Stimulated activated CD8-positive, alpha-beta memory T cell treated with anti-CD3 and anti-CD28 coated beads, Interleukin-12 subunit alpha, Interleukin-12 subunit beta, amount 100 ng/mL, for 24 hours (primary cell): ENCODE measurements around the gene FAM135A.
"Not testable (repeated sequence)": the region's sequence is repeated elsewhere in the genome, so short reads cannot be mapped to it uniquely, and the experiment has no call there.

Experiments used
- DNase-seq: peaks from one replicate; pipeline ENCODE4 v3.0.0-alpha.2; 2020; ENCODE audit errors: extremely low read depth

The FAM135A gene

GRCh38 chr6:70396796-70397729 lies 16.2 kb upstream of the FAM135A start:
- no peak for DNase-seq

- DNase-seq, result no peak
These were observed 14.3 kb upstream of the FAM135A start for GRCh38 chr6:70398783-70399728.

DNA sequence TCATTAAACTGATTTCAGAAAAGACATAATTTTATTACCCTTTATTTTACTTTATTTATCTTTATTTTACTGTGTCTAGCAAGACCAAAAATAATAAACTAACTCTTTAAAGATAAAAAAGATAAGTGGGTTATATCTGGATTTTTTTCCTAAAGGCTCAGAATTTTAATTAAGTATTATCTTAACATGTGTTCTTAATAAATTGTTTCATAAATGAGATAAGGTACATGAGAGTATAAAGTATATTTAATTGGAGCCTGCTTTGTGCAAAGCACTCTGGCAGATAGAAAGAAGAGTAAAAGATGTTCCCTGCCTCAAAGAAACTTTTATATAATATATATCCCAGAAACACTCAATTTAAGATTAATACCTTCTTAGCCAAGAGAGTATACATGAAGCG lies 8.7 kb upstream of the FAM135A start:
- no peak for DNase-seq

GRCh38 chr6:70409216-70409615 lies 4.1 kb upstream of the FAM135A start:
- no peak for DNase-seq

DNA sequence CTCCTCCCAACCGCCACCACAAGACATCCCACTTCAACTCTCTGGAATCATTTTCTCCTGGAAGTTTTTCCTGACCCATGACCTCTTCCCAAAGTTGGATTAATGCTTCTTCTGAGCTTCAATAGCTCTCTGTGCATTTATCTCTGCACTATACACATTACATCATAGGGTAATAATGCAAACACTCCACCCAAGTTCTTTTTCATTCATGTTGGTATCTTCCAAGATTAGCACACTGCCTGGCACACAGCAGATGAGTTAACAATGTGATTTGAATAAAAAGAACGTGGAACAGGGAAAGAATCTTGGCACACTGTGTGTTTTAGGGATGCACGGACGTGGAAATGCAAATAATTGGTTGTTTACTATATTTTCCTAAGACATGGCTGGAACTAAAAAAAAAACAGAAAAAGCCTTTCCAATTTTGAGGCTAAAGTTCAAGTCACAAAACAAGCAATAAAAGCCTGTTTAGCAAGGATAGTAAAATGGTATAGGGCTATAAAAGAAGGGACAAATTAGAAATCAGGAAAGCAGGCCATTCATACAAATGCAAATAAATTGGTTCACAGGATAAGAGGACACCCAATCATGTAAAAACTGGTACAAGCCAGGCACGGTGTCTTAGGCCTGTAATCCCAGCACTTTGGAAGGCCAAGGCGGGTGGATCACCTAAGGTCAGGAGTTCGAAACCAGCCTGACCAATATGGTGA lies 1.6 kb upstream of the FAM135A start:
- no peak for DNase-seq

- no peak for DNase-seq
These were observed 825 bp upstream of the FAM135A start for GRCh38 chr6:70412252-70413113.

GRCh38 chr6:70413992-70414494 lies 735 bp downstream of the FAM135A start:
- DNase-seq, result no peak

DNA sequence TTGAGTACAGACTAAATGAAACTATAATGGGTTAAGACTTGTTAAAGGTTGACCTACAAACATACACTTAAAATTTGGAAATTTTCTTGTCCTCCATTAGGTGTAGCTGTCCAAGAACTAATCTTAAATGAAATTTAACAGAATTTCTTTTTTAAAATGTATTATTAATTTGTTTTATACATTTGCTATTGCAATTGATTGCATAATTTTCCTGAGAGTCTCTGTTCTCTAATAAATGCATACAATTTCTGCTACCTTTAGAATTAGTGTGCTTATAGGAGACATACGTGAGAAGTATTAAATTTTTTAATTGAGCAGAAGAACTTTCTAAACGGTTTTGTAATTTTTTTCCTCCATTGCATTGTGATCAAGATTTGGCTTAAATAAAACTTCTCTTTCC lies 1.5 kb downstream of the FAM135A start:
- no peak for DNase-seq

DNA sequence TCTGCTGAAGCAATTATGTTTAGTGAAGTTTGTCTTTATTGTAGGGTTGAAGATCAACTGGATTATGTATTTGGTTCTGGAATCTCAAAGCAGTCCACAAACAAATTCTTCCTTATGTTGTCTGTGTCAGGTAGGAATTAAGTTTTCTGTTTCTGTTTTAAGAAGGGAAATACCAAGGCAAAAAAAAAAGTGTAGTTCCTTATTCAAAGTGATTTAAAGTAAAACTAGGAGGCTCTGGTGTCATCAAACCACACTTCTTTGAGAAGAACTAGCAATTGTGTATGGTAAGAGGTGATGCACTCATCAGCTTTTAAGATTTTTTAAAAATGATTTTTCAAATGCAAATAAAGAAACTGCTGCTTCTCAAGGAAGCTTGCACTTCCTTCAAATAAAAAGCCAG lies 1.9 kb downstream of the FAM135A start:
- DNase-seq, result no peak

GRCh38 chr6:70415660-70416059 lies 2.4 kb downstream of the FAM135A start:
- no peak for DNase-seq

- no peak for DNase-seq
These were observed 8.2 kb downstream of the FAM135A start for GRCh38 chr6:70421509-70421908.

GRCh38 chr6:70423189-70424134 lies 10.2 kb downstream of the FAM135A start:
- no peak for DNase-seq

DNA sequence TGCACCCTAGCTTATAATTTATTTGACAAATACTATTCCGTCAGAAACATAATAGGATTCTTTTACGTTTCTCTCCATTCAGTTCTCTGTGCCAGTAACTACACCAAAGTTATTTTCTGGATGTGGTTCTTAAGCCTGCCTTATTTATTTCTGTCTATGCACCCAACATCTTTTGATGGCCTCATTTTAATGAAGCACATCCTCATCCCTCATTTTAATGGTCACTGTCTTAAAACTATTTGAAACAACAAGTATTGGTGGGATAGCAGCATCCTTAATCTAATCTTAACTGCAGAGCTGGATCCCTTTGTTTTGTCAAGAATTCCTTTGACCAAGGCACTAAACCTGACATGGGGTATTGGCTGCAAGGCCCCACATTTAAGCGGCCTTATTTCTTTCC lies 11.0 kb downstream of the FAM135A start:
- DNase-seq, result no peak

DNA sequence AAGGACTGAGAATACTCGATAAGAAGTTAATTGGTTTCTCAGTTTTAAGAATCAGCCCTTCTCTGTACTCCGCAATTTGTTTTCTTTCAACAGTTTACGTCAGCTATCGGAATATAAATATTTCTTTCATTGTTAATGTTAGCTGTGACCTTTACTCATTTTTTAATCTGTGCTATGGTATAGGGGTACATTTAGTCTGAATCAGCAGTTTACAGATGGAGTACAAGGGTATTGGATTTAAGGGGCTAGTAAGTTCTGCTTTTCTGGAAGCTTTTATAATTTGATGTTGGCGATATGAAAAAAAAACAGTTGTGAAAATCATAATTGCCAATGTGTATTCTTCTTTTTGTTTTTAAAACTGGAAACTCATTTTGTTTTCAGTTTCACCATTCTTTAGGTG lies 23.0 kb downstream of the FAM135A start:
- DNase-seq, result no peak

- DNase-seq, result no peak
These were observed 31.7 kb downstream of the FAM135A start for GRCh38 chr6:70445001-70445400.

DNA sequence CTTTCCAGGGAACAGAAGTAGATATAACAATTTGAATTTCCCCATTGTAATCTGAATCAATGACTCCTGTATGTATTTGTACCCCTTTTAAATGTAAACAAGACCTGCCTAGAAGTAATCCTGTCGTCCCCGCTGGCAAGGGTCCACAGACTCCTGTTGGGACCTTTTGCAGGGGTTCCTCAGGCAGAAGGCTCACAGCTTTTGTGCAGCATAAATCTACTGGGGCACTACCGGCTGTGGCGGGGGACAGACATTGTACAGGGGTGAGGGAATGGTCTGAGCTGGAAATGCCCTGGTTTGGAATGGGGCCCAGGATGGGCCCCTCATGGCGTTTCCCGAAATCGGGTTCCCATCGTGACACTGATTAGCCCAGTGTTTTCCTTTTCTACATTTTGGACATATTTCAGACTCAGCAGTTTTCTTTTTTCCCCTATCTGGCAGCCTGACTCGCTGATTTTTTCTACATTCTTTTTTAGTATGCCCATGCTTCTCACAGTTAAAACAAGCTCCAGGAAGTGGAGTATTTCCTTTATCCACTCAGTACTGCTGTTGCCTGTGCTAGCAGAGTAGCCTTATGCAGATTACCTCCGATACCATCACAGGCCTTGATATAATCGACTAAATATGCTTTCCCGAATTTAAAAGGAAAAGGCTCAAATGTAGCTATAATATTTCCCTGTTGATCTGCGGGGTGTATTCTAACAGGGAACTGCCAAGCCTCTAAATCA lies 34.2 kb downstream of the FAM135A start:
- DNase-seq, result not testable (repeated sequence)

DNA sequence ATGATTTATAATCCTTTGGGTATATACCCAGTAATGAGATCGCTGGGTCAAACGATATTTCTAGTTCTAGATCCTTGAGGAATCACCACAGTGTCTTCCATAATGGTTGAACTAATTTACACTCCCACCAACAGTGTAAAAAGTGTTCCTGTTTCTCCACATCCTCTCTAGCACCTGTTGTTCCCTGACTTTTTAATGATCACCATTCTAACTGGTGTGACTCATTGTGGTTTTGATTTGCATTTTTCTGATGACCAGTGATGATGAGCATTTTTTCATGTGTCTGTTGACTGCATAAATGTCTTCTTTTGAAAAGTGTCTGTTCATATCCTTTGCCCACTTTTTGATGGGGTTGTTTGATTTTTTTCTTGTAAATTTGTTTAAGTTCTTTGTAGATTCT lies 40.6 kb downstream of the FAM135A start:
- DNase-seq, result not testable (repeated sequence)

GRCh38 chr6:70456735-70457134 lies 43.4 kb downstream of the FAM135A start:
- no peak for DNase-seq

- no peak for DNase-seq
These were observed 45.9 kb downstream of the FAM135A start for GRCh38 chr6:70459235-70459634.
